HL-60 (cell line): ENCODE results near the gene ADAM15.
A peak's percentile ranks its signal among the peaks of the same experiment; 100 is the strongest.

Experiments
- DNase-seq, 2 experiments: peaks; one replicate each; pipeline ENCODE4 v3.0.0-alpha.2; 2010 to 2020; ENCODE audit warnings: low read depth in 1 of 2, low spot score in 1 of 2
- H3K27ac ChIP-seq: fragments of 250-450 bp; sonication (Bioruptor Pico); replicated peaks from 2 replicates; pipeline ENCODE4 v1.5.1; 2020; ENCODE audit warnings: mild to moderate bottlenecking, moderate library complexity
- H3K27me3 ChIP-seq: fragments of 250-450 bp; sonication (Bioruptor Pico); 2 replicates; pipeline ENCODE4 v1.5.1; 2021; ENCODE audit warnings: mild to moderate bottlenecking, moderate library complexity; ENCODE audit not compliant: insufficient read depth, poor library complexity, severe bottlenecking
- H3K4me3 ChIP-seq: replicated peaks from 2 replicates; pipeline ENCODE4 v1.5.1; 2011; ENCODE audit warnings: mild to moderate bottlenecking, control low read depth, low read length; ENCODE audit not compliant: insufficient read depth
- GABPA ChIP-seq: IDR thresholded peaks from 2 replicates; pipeline ENCODE4 v1.6.1; 2012; ENCODE audit warnings: low read depth
- POLR2AphosphoS5 ChIP-seq: IDR thresholded peaks from 2 replicates; pipeline ENCODE4 v1.6.1; 2012; ENCODE audit warnings: low read depth
- SPI1 ChIP-seq: IDR thresholded peaks from 2 replicates; pipeline ENCODE4 v1.6.1; 2012; ENCODE audit warnings: low read depth, mild to moderate bottlenecking, borderline replicate concordance
- TF ChIP-seq, protein P1 (sequence below): IDR thresholded peaks from one replicate; pipeline ENCODE4 v1.5.1; 2011; ENCODE audit warnings: low read length, control low read depth, inconsistent platforms; ENCODE audit not compliant: insufficient read depth
- TF ChIP-seq, protein P2 (sequence below): IDR thresholded peaks from 2 replicates; pipeline ENCODE4 v1.6.1; 2012; ENCODE audit warnings: low read depth; ENCODE audit not compliant: insufficient replicate concordance

The ADAM15 gene

DNA sequence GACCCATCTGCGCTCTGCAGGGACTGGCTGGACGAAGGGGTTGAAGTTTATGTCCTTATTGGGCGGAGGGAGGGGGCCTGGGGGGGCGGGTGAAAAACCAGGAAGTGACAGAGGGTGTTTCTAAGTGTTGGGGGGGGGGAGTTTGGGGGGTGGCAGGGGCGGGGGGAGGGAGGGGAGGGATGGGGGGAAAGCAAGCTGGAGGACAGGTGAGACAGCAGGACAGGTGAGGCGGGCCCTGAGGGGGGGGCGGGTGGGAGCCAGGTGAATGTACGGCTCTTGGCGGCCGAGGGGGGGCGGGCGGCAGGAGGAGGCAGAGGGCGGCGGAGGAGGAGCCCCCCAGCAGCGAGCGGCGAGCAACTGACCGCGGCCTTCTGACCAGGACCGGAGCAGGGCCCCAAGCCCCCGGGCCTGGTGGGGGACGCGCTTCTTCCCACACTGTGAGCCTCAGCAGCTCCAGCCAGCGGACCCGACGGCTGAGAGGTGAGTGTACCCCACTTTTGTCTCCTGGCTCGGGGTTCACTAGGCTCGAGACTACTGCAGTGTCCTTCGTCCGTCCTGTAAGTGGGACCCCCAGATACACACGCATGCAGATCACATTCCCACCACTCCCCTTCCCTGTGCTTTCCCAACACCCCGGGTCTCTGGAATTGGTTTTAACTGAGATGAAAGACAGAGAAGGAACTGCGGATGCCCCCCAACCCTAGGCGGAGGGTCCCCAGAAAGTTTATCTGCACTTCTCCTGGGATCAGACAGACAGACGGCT, 48.5 kb upstream of the ADAM15 start, which contains the start of gene ZBTB7B:
ZBTB7B (plus strand) TSS at position 339 of the 763 bp plus-strand sequence. CDS start 11,859 bp downstream, outside the sequence.
- DNase-seq, result no peak
- TF ChIP-seq, protein P1, sequence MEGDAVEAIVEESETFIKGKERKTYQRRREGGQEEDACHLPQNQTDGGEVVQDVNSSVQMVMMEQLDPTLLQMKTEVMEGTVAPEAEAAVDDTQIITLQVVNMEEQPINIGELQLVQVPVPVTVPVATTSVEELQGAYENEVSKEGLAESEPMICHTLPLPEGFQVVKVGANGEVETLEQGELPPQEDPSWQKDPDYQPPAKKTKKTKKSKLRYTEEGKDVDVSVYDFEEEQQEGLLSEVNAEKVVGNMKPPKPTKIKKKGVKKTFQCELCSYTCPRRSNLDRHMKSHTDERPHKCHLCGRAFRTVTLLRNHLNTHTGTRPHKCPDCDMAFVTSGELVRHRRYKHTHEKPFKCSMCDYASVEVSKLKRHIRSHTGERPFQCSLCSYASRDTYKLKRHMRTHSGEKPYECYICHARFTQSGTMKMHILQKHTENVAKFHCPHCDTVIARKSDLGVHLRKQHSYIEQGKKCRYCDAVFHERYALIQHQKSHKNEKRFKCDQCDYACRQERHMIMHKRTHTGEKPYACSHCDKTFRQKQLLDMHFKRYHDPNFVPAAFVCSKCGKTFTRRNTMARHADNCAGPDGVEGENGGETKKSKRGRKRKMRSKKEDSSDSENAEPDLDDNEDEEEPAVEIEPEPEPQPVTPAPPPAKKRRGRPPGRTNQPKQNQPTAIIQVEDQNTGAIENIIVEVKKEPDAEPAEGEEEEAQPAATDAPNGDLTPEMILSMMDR, result no peak
- no peak for TF ChIP-seq POLR2AphosphoS5
- TF ChIP-seq GABPA, result no peak
- no peak for TF ChIP-seq SPI1
- TF ChIP-seq, protein P2, sequence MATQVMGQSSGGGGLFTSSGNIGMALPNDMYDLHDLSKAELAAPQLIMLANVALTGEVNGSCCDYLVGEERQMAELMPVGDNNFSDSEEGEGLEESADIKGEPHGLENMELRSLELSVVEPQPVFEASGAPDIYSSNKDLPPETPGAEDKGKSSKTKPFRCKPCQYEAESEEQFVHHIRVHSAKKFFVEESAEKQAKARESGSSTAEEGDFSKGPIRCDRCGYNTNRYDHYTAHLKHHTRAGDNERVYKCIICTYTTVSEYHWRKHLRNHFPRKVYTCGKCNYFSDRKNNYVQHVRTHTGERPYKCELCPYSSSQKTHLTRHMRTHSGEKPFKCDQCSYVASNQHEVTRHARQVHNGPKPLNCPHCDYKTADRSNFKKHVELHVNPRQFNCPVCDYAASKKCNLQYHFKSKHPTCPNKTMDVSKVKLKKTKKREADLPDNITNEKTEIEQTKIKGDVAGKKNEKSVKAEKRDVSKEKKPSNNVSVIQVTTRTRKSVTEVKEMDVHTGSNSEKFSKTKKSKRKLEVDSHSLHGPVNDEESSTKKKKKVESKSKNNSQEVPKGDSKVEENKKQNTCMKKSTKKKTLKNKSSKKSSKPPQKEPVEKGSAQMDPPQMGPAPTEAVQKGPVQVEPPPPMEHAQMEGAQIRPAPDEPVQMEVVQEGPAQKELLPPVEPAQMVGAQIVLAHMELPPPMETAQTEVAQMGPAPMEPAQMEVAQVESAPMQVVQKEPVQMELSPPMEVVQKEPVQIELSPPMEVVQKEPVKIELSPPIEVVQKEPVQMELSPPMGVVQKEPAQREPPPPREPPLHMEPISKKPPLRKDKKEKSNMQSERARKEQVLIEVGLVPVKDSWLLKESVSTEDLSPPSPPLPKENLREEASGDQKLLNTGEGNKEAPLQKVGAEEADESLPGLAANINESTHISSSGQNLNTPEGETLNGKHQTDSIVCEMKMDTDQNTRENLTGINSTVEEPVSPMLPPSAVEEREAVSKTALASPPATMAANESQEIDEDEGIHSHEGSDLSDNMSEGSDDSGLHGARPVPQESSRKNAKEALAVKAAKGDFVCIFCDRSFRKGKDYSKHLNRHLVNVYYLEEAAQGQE, result no peak
- peak within 1 kb of the TSS; percentile 94 for H3K27ac ChIP-seq
- peak within 1 kb of the TSS; percentile 72 for H3K4me3 ChIP-seq
- H3K27me3 ChIP-seq, result no peaks in the 10 kb centered on the region

DNA sequence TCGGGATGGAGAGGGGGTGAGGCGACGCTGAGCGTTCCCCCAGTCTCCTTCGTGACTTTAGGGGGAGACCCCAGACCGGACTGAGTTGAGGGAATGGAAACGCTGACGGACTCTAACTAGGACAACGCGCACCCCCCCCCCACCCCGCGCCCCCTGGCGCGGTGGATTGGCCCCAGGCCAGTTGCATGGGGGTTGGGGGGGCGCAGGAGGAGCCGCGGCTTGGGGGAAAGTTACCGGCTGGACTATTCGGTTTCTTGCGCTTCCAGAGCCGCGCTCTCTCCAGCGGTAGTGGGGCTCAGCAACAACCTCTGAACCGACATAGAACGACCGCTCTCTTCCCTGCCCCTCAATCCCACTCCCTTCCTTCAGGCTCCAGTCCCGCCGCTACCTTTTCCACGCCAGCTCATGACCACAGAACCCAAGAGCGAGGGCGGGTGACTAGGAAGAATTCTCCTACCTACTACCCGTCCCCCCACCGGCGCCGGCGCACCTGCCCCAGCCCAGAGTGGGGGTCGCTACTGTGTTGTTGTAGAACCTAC, 47.8 kb upstream of the ADAM15 start:
- H3K4me3 ChIP-seq, result peak overlapping the region; percentile 72
- H3K27ac ChIP-seq, result peak overlapping the region; percentile 94
- DNase-seq, result peak in 1 of 2 experiments; percentile 54
- H3K27me3 ChIP-seq, result no peaks in the 10 kb centered on the region
- TF ChIP-seq, protein P1, result no peak
- TF ChIP-seq SPI1, result no peak
- TF ChIP-seq GABPA, result no peak
- no peak for TF ChIP-seq POLR2AphosphoS5
- TF ChIP-seq, protein P2, result no peak

DNA sequence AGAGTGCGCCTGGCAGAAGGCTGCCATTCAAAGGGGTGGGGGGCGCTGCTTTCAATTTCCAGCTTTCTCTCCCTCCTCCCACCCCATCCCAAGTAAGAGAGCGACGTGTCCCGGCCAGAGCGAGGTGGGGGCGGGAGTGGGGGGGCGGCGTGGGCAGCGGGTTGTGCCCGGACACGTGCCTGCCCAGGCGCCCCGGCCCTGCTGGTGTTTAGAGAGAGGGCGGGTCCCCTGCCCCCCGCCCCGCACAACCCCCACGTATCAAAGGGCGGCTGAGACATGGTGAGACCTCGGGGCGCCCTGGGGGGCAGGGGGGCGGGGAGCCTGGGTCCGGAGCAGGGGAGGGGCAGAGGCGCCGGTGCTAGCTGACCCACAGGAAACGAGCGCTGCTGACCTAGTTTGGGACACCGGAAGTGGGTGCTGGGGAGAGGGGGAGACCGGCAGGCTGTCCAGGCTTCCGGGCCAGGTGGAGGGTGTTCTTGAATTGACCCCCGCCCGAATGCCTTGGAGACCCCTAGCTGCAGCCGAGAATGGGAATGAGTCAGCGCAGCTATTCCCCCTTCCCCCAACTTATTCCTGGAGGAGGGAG, 47.3 kb upstream of the ADAM15 start:
- Histone ChIP-seq H3K27ac (peak overlapping the region; percentile 94), H3K4me3 (peak overlapping the region; percentile 72), H3K27me3 (no peaks in the 10 kb centered on the region)
- peak; percentile 54; the same call in 1 of the 2 replicates for TF ChIP-seq POLR2AphosphoS5
- TF ChIP-seq GABPA, result peak; percentile 28; the same call in 1 of the 2 replicates
- no peak for TF ChIP-seq SPI1
- TF ChIP-seq, protein P1, result no peak
- TF ChIP-seq, protein P2, result no peak
- peak in 1 of 2 experiments; percentile 70 for DNase-seq
